HepG2 (cell line): ENCODE results near the gene RFTN1. TPM values are rescaled to one million over a fixed set of nuclear protein-coding genes. Genes with fewer than 3 reads are reported as not detected.

Source experiments
- ATF2 ChIP-seq: sonication (generic); formaldehyde crosslinking; IDR thresholded peaks from 2 replicates; pipeline ENCODE4 v1.4.0; 2020; ENCODE audit warnings: missing genetic modification reagents
- DBP ChIP-seq: sonication (generic); formaldehyde crosslinking; IDR thresholded peaks from 2 replicates; pipeline ENCODE4 v1.4.0; 2020; ENCODE audit warnings: missing genetic modification reagents; ENCODE audit errors: not compliant biosample characterization
- MLLT10 ChIP-seq: sonication (generic); formaldehyde crosslinking; IDR thresholded peaks from 2 replicates; pipeline ENCODE4 v1.4.0; 2020; ENCODE audit warnings: missing genetic modification reagents
- NCOA2 ChIP-seq: sonication (generic); formaldehyde crosslinking; IDR thresholded peaks from 2 replicates; pipeline ENCODE4 v1.8.0; 2022; ENCODE audit warnings: inconsistent platforms
- NR1H2 ChIP-seq: sonication (generic); formaldehyde crosslinking; IDR thresholded peaks from 2 replicates; pipeline ENCODE4 v1.8.1; 2022; ENCODE audit warnings: low read depth, missing genetic modification reagents, borderline replicate concordance
- PRPF4 ChIP-seq: fragments of 200-400 bp; formaldehyde crosslinking; IDR thresholded peaks from 2 replicates; pipeline ENCODE4 v1.6.1; 2016; ENCODE audit warnings: low read length, low read depth; ENCODE audit not compliant: poor library complexity, severe bottlenecking
- TFAP4 ChIP-seq: sonication (generic); IDR thresholded peaks from 2 replicates; pipeline ENCODE4 v1.6.1; 2016; ENCODE audit warnings: low read depth, borderline replicate concordance
- U2AF1 ChIP-seq: fragments of 200-400 bp; formaldehyde crosslinking; optimal IDR thresholded peaks from 2 replicates; pipeline ENCODE3; 2017; ENCODE audit warnings: mild to moderate bottlenecking, low read depth, low read length
- ZBED4 ChIP-seq: sonication (generic); formaldehyde crosslinking; IDR thresholded peaks from 2 replicates; pipeline ENCODE4 v1.4.0; 2020; ENCODE audit warnings: missing genetic modification reagents, borderline replicate concordance
- ZBTB10 ChIP-seq: sonication (generic); formaldehyde crosslinking; IDR thresholded peaks from 2 replicates; pipeline ENCODE4 v1.4.0; 2020; ENCODE audit warnings: missing genetic modification reagents, borderline replicate concordance
- ZNF124 ChIP-seq: sonication (generic); formaldehyde crosslinking; IDR thresholded peaks from 2 replicates; pipeline ENCODE4 v1.4.0; 2020; ENCODE audit warnings: missing genetic modification reagents
- ZNF136 ChIP-seq: sonication (generic); formaldehyde crosslinking; IDR thresholded peaks from 2 replicates; pipeline ENCODE4 v1.8.1; 2022; ENCODE audit warnings: low read depth, mild to moderate bottlenecking, moderate library complexity, missing genetic modification reagents
- ZNF264 ChIP-seq: sonication (generic); formaldehyde crosslinking; IDR thresholded peaks from 2 replicates; pipeline ENCODE4 v1.4.0; 2020; ENCODE audit warnings: missing genetic modification reagents
- ZNF556 ChIP-seq: sonication (generic); formaldehyde crosslinking; IDR thresholded peaks from 2 replicates; pipeline ENCODE4 v1.4.0; 2020; ENCODE audit warnings: mild to moderate bottlenecking, missing genetic modification reagents, borderline replicate concordance
- ZNF792 ChIP-seq: IDR thresholded peaks from 2 replicates; pipeline ENCODE4 v1.6.1; 2016
- ZNF816 ChIP-seq: sonication (generic); formaldehyde crosslinking; IDR thresholded peaks from 2 replicates; pipeline ENCODE4 v1.8.0; 2022; ENCODE audit warnings: missing genetic modification reagents, mild to moderate bottlenecking, borderline replicate concordance
- ZUFSP ChIP-seq: sonication (generic); formaldehyde crosslinking; IDR thresholded peaks from 2 replicates; pipeline ENCODE4 v1.9.0; 2021; ENCODE audit warnings: missing genetic modification reagents, mild to moderate bottlenecking, borderline replicate concordance
- polyA plus RNA-seq, 8 experiments: library from polyadenylated mRNA; depleted of rRNA in 3 of 8; stranded (reverse) in 7 of 8; unstranded in 1 of 8; fragments of >200 nt; fragmentation: Illumina TruSeq in 4 of 8; extraction: Trizol in 4 of 8; gene quantifications; 2 replicates each; pipeline versions ENCODE4 v1.2.1 to v1.2.3, GENCODE V29; 2011 to 2016; ENCODE audit warnings: low read depth in 4 of 8, missing spikeins in 1 of 8, mixed read lengths in 1 of 8; ENCODE audit not compliant: insufficient read depth in 1 of 8
- total RNA-seq, 5 experiments: library from RNA; depleted of rRNA; stranded (reverse); fragments of >200 nt; fragmentation: Illumina TruSeq; extraction: Trizol; gene quantifications; 2 replicates each; pipeline ENCODE4 v1.2.3, GENCODE V29; 2016; ENCODE audit warnings: low read depth in 1 of 5

RFTN1 gene
- total and polyA plus RNA-seq, 2 of the 13 experiments (the other 11 are each of a cell fraction or from before 2014, with no cell fraction given), result not detected

GRCh38 chr3:16332904-16333426 is 180.5 kb downstream of the RFTN1 start (continued):
- TF ChIP-seq ZUFSP (CRISPR knock-in tag) (no peak), DBP (CRISPR knock-in tag) (no peak), ZNF124 (CRISPR knock-in tag) (0 out of 2 replicates have a peak, but pooled peaks have one; percentile 27), NR1H2 (CRISPR knock-in tag) (no peak), ZNF556 (0 out of 2 replicates have a peak, but pooled peaks have one; percentile 49), TFAP4 (no peak), ATF2 (CRISPR knock-in tag) (peak; percentile 84), U2AF1 (no peak), ZBTB10 (CRISPR knock-in tag) (no peak), ZNF816 (CRISPR knock-in tag) (no peak), ZNF136 (no peak), ZNF264 (CRISPR knock-in tag) (peak; percentile 79), NCOA2 (CRISPR knock-in tag) (peak; percentile 95), ZNF792 (CRISPR knock-in tag) (peak; percentile 53; the same call in 1 of the 2 replicates), MLLT10 (no peak), PRPF4 (no peak), ZBED4 (CRISPR knock-in tag) (no peak)
